Iris pigment epithelial cell (primary cell): ENCODE data around the gene SLC7A1.

Experiments
- DNase-seq: peaks from one replicate; pipeline ENCODE4 v3.0.0-alpha.2; 2011; ENCODE audit warnings: low read depth

The SLC7A1 gene

DNA sequence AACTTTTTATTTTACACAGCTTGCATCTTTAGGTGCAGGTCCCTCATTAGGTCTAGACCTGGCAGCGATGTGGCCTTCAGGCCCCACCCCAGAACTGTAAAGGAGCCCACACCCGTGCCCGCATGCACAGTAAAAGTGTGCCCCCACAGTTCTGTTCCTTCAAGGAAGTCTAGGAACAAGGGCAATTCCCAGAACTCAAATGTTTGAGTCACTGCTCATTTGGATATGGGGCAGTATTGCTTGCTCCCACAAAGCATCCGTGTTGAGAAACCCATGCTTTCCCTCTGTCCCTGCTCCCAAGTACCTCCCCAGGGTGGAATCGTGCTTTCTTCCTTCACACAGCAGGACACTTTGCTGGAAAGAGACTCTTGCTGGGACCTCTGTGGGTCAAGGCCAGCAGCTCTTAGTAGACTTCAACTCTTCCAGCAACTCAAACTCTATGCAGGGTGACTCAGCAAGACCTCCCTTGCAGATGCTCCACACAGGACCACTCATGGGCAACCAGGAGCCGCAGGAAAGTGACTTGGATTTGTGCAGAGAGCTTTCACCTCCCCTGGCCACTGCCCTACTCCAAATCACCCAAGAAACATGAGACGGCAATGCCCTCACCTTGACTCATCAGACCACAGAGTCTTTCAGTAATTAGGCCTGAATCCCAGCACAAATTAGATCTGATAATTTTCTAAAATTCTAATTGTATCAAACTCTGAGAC is 12.3 kb downstream of the SLC7A1 start:
- peak; percentile 61 for DNase-seq

GRCh38 chr13:29582171-29582570 is 13.3 kb downstream of the SLC7A1 start:
- no peak for DNase-seq

- no peak for DNase-seq
Measured at GRCh38 chr13:29581666-29582065, 13.8 kb downstream of the SLC7A1 start.

- DNase-seq = no peak
Measured at GRCh38 chr13:29579094-29579493, 16.4 kb downstream of the SLC7A1 start.

DNA sequence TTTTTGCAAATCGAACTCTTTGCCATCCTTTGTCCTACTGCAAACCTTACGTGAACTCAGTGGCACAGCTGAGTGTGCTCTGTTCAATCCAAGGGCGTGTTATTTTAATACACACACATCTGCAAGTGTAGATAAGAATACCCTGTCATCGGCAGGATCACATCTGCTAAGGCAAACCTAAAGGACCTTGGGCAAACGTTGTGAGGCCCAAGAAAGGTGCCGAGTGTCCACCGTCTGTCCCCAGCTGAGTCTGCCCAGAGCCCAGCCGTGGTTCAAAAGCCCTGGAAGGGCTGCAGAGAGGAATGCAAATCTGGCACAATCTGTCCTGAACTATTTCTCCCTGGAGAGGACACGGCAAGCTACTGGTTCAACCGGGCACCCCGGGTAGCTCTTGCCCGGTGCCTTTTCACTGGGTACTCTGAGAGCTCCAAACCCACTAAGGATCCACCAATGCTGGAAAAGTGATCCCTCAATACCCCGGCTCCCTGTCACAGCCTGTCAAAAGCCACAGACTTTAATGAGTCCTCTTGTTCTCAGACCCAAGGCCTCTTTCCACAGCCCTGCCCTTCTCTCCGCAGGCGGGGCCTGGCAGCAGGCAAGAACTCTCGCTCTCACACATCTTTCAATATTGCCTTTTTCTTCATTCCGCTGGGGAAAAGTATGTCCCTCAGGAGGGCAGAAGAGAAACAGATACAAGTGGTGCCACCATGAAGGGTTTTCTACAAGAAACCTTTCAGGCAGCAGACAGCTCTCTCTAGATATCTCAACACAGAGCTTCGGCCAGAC is 17.0 kb downstream of the SLC7A1 start:
- DNase-seq = no peak

GRCh38 chr13:29577136-29578051 is 18.1 kb downstream of the SLC7A1 start:
- DNase-seq = peak; percentile 23

- no peak for DNase-seq
Measured at GRCh38 chr13:29576581-29576980, 18.9 kb downstream of the SLC7A1 start.

GRCh38 chr13:29575098-29575497 is 20.4 kb downstream of the SLC7A1 start:
- DNase-seq = no peak

DNA sequence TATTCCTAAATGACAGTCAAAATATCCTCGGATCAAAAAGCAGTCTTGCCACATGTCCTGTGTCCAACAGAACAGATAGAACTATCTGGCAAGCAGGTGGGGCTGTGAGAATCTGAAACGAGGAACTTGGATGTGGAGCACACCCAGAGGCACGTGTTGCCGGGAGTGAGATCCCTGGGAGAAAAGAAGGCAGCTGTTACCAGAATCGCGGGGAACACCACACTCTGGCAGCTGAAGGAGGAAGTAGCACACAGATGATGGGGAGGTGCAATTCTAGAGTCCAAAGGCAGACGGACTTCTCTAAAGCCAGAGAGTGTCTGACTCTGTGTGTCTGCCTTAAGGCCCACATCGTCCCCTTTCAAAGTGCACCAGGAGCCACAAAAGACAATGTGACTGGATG is 22.3 kb downstream of the SLC7A1 start:
- DNase-seq = peak; percentile 54

- no peak for DNase-seq
Measured at GRCh38 chr13:29572575-29572974, 22.9 kb downstream of the SLC7A1 start.

GRCh38 chr13:29571876-29572570 is 23.5 kb downstream of the SLC7A1 start:
- no peak for DNase-seq

DNA sequence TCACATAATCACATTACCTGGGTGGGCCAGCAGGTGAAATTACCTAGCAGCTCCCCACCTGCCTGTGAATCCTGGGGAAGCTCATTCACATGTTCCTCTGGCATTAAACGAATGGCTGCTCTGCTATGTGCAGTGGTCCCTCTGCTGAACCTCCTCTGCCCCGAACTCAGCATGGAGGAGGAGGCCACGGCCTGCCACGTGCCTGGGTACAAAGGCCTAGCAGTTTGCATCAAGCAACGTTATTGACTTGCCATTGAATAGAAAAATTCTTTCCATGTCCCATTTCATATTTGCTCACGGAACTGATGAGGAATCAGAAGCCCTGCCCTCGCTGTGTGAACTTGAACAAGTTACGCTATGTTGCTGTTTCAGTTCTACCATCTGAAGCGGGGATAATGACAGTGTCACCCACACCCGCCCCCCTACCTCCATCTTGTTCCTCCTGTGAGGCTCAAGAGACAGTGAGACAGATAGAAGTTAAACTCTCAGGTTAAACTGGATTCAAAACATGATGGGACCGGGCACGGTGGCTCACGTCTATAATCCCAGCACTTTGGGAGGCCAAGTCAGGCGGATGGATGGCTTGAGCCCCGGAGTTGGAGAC is 25.3 kb downstream of the SLC7A1 start:
- DNase-seq = no peak

GRCh38 chr13:29569253-29570050 is 26.0 kb downstream of the SLC7A1 start:
- DNase-seq = peak; percentile 34

GRCh38 chr13:29568731-29569130 is 26.8 kb downstream of the SLC7A1 start:
- DNase-seq = no peak

DNA sequence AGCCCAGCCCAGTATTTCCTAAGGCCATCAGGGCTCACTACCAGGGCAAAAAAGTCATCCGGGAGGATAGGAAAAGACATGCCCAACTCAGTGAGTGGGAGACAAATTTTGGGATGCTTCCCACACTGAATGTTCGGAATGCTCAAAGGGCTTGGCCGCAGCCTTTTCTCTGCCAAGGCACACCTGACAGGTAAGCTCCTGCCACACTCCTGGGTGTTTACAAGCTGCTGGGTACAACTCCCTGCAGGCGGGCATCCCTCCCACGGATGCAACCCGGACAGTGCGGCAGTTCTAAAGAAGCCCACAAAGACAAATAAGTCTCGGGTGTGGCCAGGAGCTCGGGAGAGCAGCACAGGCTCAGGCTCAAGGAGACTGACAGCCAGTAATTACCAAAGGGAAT is 28.1 kb downstream of the SLC7A1 start:
- DNase-seq = no peak

DNA sequence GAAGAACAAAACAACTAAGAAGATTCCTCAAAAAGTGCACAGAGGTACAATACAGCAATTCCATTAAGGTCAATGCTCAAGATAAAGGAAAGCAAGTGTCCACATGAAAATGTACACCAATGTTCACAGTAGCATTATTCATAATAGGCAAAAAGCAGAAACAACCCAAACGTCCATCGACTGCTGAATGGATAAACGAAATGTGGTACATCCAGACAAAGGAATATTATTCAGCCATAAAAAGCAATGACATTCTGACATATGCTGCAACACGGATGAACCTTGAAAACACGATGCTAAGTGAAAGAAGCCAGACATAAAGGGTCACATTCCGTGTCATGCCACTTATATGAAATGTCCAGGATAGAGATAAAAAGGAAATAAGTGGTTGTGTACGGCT is 29.3 kb downstream of the SLC7A1 start:
- no peak for DNase-seq

DNA sequence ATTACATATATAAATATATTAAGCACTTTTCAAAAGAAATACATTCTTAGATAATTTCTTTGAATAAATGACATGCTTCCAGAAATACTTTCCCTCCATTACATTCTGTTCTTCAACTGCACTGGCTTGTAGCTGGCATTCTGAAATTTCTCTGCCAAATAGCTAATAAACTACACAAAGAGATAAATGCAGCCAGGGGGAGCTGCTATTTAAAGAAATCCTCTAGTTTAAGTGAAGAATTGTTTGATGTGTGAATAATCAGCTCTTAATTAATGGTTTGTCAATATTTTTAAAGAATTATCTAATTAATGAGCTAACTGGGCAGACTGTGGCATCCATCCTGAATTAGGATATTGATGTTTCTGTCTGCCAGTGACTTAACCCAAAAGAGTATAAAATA is 30.7 kb downstream of the SLC7A1 start:
- no peak for DNase-seq

GRCh38 chr13:29564373-29564772 is 31.1 kb downstream of the SLC7A1 start:
- no peak for DNase-seq

- no peak for DNase-seq
Measured at GRCh38 chr13:29563941-29564340, 31.5 kb downstream of the SLC7A1 start.

- no peak for DNase-seq
Measured at GRCh38 chr13:29562786-29563438, 32.6 kb downstream of the SLC7A1 start.
